Measurements from ENCODE around the gene INO80C.

GRCh38 chr18:35506024-35506712 is 8.4 kb upstream of the INO80C start:
- TF ChIP-seq CTCF (IDR thresholded peaks at IDR 0.05) (no peak), POLR2A (IDR thresholded peaks at IDR 0.05) (no peak)

All from esophagus squamous epithelium (tissue), 4 donors.